ENCODE data around the gene CFL1. TPM values are rescaled to one million over a fixed set of nuclear protein-coding genes. Genes with fewer than 3 reads are reported as not detected.

CFL1 gene
- total RNA-seq, 1 donor from 2014 or later: 2,212 TPM

DNA sequence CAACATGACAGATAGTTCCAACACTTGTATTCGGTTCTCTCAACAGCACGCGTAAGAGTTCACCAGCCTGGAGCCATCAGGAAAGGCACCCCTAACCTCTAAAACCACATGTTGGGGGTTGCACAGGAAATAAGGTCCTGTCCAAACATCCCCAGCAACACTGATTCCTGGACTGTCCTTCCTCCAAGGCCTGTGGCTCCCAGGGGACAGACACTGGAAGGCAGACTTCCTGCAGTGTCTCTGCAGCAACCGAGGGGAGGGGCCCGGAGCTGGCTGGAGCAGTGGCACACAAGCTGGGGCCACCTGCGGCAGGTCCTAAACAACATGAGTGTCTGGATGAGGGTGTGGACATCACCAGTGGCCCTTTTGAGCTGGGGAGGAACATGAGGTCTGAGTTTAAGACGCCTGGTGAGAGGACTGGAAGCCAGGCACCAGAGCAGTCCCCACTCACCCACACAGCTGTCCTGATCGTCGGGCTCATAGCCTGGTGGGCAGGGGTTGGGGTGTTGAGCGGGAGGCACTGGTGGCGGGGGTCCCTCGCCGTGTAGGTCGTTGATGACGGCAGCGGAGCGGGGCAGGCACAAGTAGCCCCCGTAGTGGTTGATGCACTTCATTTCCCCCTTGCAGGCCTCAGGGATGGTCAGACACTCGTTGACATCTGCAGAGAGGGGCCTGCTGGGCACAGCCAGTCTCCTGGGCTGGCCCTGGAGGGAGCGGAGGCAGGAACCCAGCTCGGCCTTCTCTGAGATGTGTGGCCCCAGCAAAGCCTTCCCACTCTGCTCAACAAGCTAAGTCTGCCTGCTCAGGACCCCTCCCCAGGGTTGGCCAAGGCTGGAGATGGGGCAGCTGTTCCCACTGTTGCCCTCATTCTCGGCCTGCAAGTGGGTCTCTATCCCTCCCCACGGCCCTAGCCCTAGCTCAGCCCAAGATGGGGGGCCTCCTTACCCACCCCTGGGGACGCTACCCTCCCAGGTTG lies 13.0 kb upstream of the CFL1 start:
- DNase-seq (ENCODE audit: extremely low read depth, low read depth, low spot score): no peak

GRCh38 chr11:65870307-65870658 lies 12.3 kb upstream of the CFL1 start:
- DNase-seq (ENCODE audit: extremely low read depth, low read depth, low spot score): no peak

GRCh38 chr11:65869643-65870306 lies 11.8 kb upstream of the CFL1 start:
- no peak for DNase-seq (ENCODE audit: extremely low read depth, low read depth, low spot score)

DNA sequence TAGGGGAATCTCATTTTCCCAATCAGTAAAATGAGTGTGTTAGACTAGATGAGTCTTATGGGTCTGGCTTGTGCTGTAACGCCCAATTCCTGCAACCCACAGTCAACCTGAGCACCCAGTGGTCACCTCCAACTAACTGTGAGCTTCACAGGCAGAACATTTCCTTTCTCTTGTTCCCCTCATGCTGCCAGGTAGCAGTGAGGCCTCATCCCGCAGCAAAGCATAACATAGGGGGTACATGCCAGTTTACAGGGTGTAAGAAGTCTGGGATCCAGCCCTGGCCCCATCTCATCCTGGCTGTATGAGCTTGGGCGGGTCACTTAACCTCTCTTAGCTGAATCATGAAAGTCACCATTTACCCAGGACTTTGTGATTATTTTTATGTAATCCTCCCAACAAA lies 10.9 kb upstream of the CFL1 start:
- DNase-seq (ENCODE audit: extremely low read depth, low read depth, low spot score): no peak

DNA sequence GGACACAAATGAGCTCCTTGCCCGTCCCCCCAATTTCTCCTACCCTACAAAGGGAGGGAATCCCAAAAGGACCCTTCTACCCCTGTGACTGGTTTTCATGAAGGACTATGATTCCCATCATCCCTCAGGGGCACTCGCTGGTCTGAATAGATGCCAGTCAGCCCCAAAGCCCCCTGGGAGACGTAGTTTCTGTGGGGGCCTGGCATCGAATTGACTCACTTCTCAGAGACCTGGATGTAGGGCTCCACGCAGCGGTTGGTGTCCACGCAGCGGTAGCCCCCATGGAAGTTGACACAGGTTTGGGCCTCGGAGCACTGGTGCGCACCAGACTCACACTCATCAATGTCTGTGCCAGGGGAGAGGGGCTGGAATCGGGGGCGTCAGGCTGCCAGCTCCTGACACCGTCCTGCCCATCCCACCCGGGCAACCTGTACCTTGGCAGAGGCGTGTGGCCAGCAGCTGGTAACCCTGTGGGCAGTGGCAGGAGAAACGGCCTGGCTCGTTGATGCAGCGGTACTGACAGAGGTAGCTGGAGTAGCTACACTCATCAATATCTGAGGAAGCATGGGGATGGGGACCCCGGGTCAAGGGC lies 10.2 kb upstream of the CFL1 start:
- no peak for DNase-seq (ENCODE audit: extremely low read depth, low read depth, low spot score)

DNA sequence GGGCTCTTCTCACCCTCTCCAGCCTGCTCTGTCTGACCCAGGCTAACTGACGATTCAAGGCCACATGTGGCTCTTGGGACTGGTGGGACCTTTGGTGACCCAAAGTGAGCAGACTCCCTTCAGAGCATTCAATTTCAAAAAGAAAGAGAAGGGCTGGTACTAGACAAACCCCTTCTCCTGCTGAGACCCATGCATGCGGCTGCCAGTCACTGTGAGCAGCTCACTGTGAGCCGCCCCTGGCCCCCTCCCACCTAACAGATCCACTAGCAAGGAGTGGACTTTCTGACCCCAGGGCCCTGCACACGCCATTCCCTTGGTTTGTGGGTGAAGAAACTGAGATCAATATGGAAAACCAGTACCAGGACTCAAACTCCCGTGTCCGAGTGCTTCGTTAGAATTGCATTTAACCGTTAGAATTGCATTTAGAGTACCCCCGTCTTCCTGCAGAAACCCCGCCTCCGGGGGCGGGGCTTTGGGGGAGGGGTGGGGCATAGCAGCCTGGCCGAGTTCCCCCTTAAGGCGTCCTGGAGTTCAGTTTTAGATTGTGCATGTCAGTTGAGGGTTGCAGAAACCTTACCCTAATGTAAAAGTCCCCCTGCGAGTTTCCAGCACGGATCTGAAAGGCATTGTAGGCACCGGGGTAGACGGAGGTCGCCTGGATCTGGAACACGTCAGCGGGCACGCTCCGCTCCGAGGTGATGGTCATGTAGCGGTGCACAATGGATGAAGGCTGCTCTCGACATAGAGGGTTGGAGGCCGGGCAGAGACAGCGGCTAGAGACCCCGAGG lies 9.5 kb upstream of the CFL1 start:
- DNase-seq (ENCODE audit: extremely low read depth, low read depth, low spot score): no peak

DNA sequence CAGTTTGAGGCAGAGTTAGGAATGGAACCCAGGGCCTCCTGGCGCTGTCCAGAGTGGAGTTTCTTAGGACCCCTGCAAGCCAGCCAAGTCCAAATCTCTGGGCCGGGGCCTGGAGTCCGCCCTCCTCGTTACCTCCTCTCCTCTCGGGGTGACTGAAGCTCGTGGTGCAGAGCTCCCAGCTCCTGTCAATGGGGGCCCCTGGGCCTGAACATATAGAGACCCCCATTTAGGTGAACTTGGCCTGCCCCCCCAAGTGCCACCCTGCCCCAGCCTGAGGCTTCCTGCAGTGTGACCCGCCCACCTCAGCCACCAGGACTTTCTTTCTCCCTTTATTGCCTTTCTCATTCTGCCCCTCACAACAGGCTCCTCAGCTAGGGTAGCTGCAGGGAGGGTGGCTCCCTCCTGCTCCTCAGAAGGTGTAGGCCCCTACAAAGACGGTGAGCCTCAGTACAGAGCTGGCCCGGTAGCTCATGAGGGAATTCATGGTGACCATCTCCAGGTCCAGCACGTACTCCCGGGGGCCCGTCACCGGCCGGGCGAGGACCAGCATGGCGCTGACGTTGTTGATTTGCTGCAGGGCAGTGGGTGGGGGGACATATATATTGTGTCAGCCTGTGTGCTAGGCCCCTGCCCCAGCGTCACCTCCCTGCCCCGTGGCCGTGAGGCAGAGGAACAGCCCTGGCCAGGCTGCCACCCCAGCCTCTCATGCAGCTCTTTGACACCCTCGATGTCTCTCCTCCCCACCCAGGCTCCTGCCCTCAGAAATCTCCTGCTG lies 8.7 kb upstream of the CFL1 start:
- no peak for DNase-seq (ENCODE audit: extremely low read depth, low read depth, low spot score)

DNA sequence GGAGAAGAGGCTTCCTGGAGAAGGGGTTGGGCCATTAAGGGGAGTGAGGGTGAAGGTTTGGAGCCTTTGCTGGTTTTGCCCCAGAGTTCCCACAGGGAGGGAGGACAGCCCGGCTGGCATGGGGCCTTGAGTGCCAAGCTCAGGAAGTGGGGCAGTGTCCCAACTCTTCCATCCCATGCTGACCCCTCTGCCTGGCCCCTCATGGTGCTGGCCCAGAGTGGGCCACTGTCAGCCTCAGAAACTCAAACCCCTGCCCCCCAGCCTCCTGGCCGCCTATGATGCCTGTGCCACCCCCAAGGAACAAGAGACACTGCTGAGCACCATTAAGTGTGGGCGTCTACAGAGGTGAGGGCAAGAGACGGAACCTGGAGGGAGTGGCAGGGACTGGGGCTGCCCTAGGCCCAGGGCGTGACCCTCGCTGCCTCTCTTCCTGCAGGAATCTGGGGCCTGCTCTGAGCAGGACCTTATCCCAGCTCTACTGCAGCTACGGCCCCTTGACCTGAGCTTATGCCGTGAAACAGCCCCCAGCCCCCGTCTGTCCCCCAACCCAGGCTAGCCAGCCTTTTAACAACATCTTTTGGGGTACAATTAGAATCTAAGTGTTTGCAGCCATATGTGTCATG lies 7.7 kb upstream of the CFL1 start:
- DNase-seq (ENCODE audit: extremely low read depth, low read depth, low spot score): no peak

DNA sequence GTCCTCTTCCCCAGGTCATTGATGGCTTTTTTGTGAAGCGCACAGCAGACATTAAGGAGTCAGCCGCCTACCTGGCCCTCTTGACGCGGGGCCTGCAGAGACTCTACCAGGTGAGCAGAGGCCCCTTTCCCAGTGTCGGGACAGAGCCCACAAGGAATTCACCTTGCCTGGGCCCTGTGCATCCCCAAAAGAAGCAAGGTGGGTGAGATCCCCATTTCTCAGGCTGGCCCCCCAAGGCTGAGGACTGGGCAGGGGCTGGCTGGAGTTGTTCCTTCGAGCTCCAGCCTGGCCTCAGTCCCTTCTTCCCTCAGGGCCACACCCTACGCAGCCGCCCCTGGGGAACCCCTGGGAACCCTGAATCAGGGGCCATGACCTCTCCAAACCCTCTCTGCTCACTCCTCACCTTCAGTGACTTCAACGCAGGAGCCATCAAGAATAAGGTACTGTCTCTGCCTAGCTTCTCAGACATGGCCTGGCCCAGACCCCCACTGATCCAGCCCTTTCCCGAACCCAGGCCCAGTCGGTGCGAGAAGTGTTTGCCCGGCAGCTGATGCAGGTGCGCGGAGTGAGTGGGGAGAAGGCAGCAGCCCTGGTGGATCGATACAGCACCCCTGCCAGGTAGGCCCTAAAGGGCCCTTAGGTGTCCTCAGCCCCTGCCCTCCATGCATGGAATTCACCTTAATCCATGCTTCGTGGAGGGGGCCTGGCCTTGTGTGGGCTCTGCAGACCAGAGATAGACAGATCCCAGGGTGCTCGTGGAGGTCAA lies 6.9 kb upstream of the CFL1 start:
- DNase-seq (ENCODE audit: extremely low read depth, low read depth, low spot score): no peak

DNA sequence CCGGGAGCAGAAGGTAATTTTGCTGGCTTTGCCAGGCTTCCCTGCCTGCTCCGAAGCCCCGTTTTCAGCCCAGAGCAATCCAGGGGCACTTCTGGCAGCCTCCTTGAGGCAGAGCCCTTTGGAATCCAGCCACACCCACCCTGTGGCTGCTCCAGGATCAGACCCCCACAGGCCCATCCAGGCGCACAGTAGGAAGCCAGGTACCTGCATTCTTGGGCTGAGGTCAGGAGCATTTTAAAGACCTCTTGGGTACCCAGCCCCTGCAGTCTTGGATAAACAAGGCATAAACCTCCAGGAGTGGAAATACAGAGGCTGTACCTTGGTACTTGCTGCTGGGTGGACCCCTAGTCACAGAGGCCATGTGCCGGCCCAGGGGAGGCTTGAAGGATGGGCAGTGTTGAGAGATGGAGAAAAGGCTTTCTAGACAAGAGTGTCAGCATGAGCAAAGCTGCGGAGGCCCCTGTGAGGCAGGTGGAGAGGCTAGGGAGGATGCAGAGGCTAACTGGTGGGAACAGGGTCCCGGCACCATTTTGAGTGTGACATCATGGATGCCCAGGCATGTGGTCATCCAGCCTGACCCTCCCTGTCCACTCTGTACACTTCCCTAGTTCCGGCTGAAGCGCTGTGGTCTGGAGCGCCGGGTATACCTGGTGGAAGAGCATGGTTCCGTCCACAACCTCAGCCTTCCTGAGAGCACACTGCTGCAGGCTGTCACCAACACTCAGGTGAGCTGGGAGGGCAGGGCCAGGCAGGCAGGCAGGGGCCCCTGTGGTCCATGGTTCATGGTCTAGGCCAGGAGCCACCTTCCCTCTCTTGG lies 6.1 kb upstream of the CFL1 start:
- no peak for DNase-seq (ENCODE audit: extremely low read depth, low read depth, low spot score)

GRCh38 chr11:65862941-65863888 lies 5.2 kb upstream of the CFL1 start:
- no peak for DNase-seq (ENCODE audit: extremely low read depth, low read depth, low spot score)

- DNase-seq (ENCODE audit: extremely low read depth, low read depth, low spot score): no peak
Measured at GRCh38 chr11:65862191-65862735, 4.3 kb upstream of the CFL1 start.

GRCh38 chr11:65861533-65862183 lies 3.7 kb upstream of the CFL1 start:
- no peak for DNase-seq (ENCODE audit: extremely low read depth, low read depth, low spot score)

DNA sequence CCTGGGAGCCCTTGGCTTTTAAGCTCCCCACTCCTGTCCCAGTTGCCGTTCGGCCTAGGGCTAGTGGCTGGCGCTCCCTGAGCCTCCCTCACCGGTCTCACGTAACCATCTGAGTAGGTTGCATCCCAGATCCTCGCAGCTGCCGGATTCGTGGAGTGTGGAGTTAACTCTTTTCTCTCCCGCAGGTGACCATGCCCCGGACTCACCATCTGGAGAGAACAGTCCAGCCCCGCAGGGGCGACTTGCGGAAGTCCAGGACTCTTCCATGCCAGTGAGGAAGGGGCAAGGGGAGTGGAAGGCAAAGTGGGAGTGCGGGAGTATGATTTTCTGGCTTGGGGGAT lies 3.2 kb upstream of the CFL1 start:
- DNase-seq (ENCODE audit: extremely low read depth, low read depth, low spot score): no peak

- DNase-seq (ENCODE audit: extremely low read depth, low read depth, low spot score): no peak
Measured at GRCh38 chr11:65860278-65861164, 2.5 kb upstream of the CFL1 start, which contains the start of gene MUS81. TSS of gene MUS81 (plus strand) at chr11:65860433. CDS start at chr11:65860754, 321 bp downstream.

Measured in glomerular endothelial cell (primary cell).